Astrocyte of the cerebellum (primary cell): Measurements from ENCODE around the gene RAP1GDS1.
"Not testable (repeated sequence)": the region's sequence is repeated elsewhere in the genome, so short reads cannot be mapped to it uniquely, and the experiment has no call there.

Source experiments
- DNase-seq: peaks from one replicate; pipeline ENCODE4 v3.0.0-alpha.2; 2011; ENCODE audit warnings: low read depth
- H3K4me3 ChIP-seq: 2 replicates; pipeline ENCODE4 v1.5.1; 2011; ENCODE audit warnings: mild to moderate bottlenecking, low read depth, low read length, moderate library complexity
- in situ Hi-C: cut with HindIII; loops from 2 replicates; pipeline ENCODE4 v1.10.0; 2017; ENCODE audit warnings: low sequenced_read_pairs
- TF ChIP-seq, protein P1 (sequence below): IDR thresholded peaks from 2 replicates; pipeline ENCODE4 v1.5.1; 2012; ENCODE audit warnings: low read length, low read depth, moderate library complexity, mild to moderate bottlenecking; ENCODE audit errors: missing control alignments

The RAP1GDS1 gene

DNA sequence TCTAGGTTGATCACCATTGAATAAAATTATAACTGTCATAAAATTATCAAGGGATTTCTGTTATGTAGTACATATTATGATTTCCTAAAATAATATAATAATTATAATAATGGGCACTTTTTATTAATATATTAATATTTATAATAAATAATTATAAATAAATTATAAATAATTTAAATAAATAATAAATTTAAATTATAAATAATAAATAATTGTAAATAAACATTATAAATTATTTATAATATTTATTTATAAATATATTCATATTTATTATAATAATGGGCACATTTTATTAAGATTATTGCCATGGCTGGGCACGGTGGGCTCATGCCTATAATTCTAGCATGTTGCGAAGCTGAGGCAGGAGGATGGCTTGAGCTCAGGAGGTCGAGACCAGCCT, 24.5 kb downstream of the RAP1GDS1 start:
- TF ChIP-seq, protein P1, sequence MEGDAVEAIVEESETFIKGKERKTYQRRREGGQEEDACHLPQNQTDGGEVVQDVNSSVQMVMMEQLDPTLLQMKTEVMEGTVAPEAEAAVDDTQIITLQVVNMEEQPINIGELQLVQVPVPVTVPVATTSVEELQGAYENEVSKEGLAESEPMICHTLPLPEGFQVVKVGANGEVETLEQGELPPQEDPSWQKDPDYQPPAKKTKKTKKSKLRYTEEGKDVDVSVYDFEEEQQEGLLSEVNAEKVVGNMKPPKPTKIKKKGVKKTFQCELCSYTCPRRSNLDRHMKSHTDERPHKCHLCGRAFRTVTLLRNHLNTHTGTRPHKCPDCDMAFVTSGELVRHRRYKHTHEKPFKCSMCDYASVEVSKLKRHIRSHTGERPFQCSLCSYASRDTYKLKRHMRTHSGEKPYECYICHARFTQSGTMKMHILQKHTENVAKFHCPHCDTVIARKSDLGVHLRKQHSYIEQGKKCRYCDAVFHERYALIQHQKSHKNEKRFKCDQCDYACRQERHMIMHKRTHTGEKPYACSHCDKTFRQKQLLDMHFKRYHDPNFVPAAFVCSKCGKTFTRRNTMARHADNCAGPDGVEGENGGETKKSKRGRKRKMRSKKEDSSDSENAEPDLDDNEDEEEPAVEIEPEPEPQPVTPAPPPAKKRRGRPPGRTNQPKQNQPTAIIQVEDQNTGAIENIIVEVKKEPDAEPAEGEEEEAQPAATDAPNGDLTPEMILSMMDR = no peak
- H3K4me3 ChIP-seq = no peak overlapping the region
- in situ Hi-C loops = no loop called here
- no peak for DNase-seq

DNA sequence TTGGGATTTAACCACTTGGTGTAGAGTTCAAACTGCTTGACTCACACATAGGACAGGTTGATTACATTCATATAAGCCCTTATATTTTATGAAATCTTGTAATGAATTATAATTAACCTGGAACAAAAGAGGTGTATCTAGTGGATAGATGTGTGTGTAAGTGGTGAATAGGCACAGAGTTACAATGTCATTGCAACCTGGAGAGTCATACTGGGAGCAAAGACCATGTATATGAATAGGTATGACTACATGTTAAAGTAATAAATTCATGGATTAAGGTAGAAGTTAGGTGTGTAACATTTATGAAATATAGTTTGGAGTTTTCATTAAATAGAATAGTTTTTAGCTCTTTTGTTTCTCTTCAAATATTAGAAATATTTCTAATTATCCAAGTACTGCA, 26.1 kb downstream of the RAP1GDS1 start:
- TF ChIP-seq, protein P1 = no peak
- H3K4me3 ChIP-seq = no peak overlapping the region
- no peak for DNase-seq
- in situ Hi-C loops = no loop called here

DNA sequence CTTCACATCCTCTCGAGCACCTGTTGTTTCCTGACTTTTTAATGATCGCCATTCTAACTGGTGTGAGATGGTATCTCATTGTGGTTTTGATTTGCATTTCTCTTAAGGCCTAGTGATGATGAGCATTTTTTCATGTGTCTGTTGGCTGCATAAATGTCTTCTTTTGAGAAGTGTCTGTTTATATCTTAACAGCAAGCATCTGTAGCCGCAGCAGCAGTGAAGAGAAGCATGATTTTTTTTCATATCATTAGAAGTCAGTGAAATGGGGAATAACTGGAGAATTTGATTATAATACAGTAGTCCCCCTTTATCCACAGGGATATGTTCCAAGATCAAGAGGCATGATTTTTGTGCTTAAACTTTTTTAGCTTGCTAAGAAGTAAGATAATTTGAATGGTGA, 27.5 kb downstream of the RAP1GDS1 start:
- H3K4me3 ChIP-seq, DNase-seq, in situ Hi-C loops: not testable (repeated sequence)

DNA sequence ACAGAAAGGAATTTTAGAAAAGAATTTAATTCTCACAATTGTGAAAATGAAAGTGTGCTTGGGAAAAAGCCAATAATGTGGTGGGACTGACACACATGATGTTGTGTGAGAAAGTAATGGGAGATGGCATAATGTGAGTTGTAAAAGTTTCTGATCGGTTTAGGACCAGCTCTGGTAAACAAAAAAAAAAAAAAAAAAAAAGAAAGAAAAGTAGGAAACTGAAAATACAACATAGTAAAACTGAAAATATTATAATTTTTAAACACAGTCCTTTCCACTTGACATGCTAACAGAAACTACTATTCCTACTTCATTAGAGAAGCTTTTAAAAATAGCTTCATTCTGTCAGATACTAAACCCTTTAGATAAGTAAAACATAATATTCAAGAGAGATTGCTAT, 28.2 kb downstream of the RAP1GDS1 start:
- DNase-seq = no peak
- in situ Hi-C loops = no loop called here
- TF ChIP-seq, protein P1 = no peak
- H3K4me3 ChIP-seq = no peak overlapping the region

DNA sequence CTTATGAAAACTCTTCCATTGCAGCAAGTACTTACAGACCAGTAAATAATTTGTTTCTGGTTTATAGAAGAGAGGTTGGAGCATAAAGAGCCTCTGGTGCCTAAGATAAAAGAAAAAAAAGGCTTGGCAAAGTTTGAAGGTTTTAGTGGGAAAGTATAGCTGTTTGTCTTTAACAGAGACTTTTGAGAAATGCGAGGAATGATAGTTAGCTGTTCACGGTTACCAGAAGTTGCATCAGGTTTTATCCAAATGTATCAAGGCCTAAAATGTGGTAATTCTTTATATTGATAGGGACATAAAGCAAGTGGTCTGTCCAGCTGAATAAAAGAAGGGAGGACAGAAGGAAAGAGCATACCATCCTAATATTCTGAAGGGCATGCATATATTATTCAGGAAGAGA, 29.3 kb downstream of the RAP1GDS1 start:
- no peak overlapping the region for H3K4me3 ChIP-seq
- in situ Hi-C loops = no loop called here
- TF ChIP-seq, protein P1 = no peak
- DNase-seq = peak; percentile 13

- DNase-seq = no peak
- no peak overlapping the region for H3K4me3 ChIP-seq
- in situ Hi-C loops = no loop called here
- TF ChIP-seq, protein P1 = no peak
Measured at GRCh38 chr4:98293104-98293887, 32.1 kb downstream of the RAP1GDS1 start.

DNA sequence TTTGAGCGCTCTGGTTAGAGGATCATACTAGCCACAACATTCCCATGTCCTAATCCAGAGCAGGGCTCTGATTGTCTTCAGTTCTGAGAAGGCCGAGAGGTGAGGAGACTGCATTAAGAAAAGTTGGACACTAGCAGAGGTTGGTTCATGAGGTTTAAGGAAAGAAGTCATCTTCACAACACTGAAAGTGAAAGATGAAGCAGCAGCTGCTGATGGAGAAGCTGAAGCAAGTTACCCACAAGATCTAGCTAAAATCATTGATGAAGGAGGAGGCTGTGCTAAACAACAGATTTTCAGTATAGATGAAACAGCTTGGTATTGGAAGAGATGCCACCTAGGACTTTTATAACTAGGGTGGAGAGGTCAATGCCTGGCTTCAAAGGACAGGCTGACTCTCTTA, 36.8 kb downstream of the RAP1GDS1 start:
- no peak for DNase-seq
- in situ Hi-C loops = no loop called here
- TF ChIP-seq, protein P1 = no peak
- no peak overlapping the region for H3K4me3 ChIP-seq
